Activated naive CD4-positive, alpha-beta T cell treated with anti-CD3 and anti-CD28 coated beads for 36 hours (primary cell): ENCODE results near the gene TPCN2. TPM values are rescaled to one million over a fixed set of nuclear protein-coding genes. Genes with fewer than 3 reads are reported as not detected.

Experiments
- CTCF ChIA-PET: fragments of 350-600 bp; sonication (Branson Sonifier 250); formaldehyde crosslinking; loops from one replicate; lab custom pipeline; 2021; ENCODE audit warnings: antibody characterized with exemption; lab: Charles Lee
- DNase-seq: peaks from one replicate; pipeline ENCODE4 v3.0.0-alpha.2; 2020
- H3K27ac Mint-ChIP-seq: one replicate; pipeline ENCODE4 v1.8.0; 2021; ENCODE audit warnings: mild to moderate bottlenecking, mixed read lengths
- H3K27me3 Mint-ChIP-seq: one replicate; pipeline ENCODE4 v1.8.0; 2021; ENCODE audit warnings: low read depth, mixed read lengths
- H3K36me3 Mint-ChIP-seq: one replicate; pipeline ENCODE4 v1.8.0; 2021; ENCODE audit warnings: low read depth, mixed read lengths
- H3K4me1 Mint-ChIP-seq: one replicate; pipeline ENCODE4 v1.8.0; 2021; ENCODE audit warnings: low read depth, mixed read lengths
- H3K4me3 Mint-ChIP-seq: one replicate; pipeline ENCODE4 v1.8.0; 2021; ENCODE audit warnings: mild to moderate bottlenecking, moderate library complexity, mixed read lengths
- H3K9me3 Mint-ChIP-seq: one replicate; pipeline ENCODE4 v1.8.0; 2021; ENCODE audit warnings: mixed read lengths
- intact Hi-C: fragments of 100-400 bp; cut with micrococcal nuclease; formaldehyde crosslinking; loops from one replicate; pipeline ENCODE4 v1.15.1; 2023
- total RNA-seq, 2 experiments: library from RNA; stranded (reverse); gene quantifications; one replicate each; pipeline ENCODE4 v1.2.3, GENCODE V29; 2021

TPCN2 gene
- total RNA-seq, 2 experiments from 2014 or later: 7.0 to 8.0 TPM

DNA sequence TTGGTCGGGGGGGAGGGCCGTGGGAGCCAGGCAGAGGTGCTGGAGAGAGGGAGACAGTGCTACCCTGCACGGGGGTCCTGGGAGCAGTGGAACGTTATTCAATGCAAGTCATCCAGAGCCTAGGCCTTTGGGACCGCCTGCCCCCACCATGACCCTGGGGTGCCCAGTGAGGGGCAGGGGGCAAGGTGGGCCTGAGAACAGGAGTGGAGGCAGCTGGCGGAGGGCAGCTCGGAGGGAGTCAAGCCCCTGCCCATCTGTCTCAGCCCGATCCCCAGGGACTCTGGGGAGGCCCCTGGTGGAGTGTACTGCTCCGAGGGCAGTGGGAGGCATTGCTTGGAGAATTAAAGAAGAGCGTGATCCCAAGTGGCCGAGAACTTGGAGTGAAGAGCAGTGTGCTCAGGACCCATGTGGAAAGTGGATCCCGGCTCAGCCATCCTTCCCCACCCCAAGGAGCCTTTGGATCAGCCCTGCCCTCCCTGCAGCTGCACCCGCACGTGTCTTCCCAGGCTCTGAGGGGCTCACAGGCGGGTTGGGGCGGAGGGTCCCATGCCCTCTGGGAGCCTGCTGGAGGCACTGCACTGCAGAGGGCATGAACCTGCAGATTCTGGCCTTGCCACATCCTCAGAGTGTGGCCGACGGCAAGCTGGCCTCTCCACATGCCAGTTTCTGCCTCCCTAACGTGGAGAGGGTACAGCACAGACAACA is 73.0 kb downstream of the TPCN2 start:
- Mint-ChIP-seq H3K27me3 (no peaks in the 10 kb centered on the region), H3K4me3 (no peak overlapping the region), H3K9me3 (peaks cover 6% of the 10 kb centered on the region), H3K27ac (no peak overlapping the region), H3K36me3 (no peaks in the 10 kb centered on the region), H3K4me1 (peaks cover 44% of the 10 kb centered on the region)
- CTCF ChIA-PET: no interaction called here
- no peak for DNase-seq
- intact Hi-C loops: loop anchor here (2.0 to 10.0 kb wide), 4 partner anchors 116 to 323 kb away; no protein-coding TSS in a partner anchor

DNA sequence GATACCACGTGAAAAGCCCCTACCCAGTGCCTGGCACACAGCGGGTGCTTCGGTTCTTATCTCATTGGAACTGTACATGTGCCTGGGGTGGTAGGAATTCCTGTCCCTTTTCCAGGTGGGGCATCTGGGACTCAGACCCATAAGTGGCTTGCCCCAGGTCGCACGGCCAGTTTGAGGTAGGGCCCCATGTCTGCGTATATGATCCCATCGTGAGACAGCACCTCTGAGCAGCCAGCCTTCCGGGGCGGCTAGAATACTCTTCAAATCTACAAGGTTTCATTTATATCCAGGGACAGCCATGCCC is 73.5 kb downstream of the TPCN2 start:
- peaks cover 44% of the 10 kb centered on the region for H3K4me1 Mint-ChIP-seq
- no peak overlapping the region for H3K4me3 Mint-ChIP-seq
- CTCF ChIA-PET: interaction anchor here (0.5 kb wide), 1 partner anchor 175 kb away, joined by 3 read pairs; no protein-coding TSS in a partner anchor
- peaks cover 6% of the 10 kb centered on the region for H3K9me3 Mint-ChIP-seq
- no peak overlapping the region for H3K27ac Mint-ChIP-seq
- intact Hi-C loops: loop anchor here (2.0 to 10.0 kb wide), 4 partner anchors 115 to 323 kb away; no protein-coding TSS in a partner anchor
- no peak for DNase-seq
- H3K36me3 Mint-ChIP-seq: no peaks in the 10 kb centered on the region
- no peaks in the 10 kb centered on the region for H3K27me3 Mint-ChIP-seq

DNA sequence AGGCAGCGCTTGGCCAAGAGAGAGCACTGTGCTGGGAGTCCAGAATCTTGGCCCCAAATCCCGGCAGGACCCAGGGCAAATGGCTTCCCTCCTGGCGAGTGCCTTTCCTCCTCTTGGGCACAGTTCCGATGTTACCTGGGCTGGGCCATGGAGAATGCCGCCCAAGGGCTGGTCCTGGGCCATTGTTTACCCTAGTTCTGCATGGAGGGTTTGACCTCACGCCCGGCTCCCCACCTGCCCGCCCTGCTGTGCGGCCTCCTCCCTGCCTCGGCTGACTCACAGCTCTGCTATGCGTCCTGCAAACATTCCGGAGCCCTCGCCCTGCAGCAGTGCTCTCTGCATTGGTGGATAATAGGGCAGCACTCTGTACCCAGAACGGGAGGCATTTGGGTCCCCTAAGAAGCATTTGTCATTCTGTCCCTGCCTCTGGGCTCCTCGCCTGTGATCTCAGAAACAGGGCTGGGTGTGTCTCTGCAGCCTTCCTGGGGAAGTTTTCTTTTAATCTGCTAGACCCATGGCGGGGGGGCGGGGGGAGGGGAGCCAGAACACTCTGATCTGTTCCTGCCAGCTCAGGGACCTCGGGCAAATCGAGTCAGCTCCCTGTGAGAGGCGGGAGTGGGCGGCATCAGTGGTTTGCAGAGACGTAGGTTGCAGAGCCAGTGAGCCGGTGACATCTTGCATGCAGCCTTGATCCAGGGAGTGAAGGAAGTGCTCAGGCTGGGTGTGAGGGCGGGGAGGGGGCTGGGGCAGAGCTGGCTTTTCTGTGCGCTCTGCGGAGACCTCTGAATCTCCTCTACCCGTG is 74.1 kb downstream of the TPCN2 start:
- H3K4me3 Mint-ChIP-seq: peak overlapping the region; percentile 32
- H3K27ac Mint-ChIP-seq: peak overlapping the region; percentile 18
- DNase-seq: peak; percentile 88
- H3K27me3 Mint-ChIP-seq: no peaks in the 10 kb centered on the region
- H3K36me3 Mint-ChIP-seq: no peaks in the 10 kb centered on the region
- CTCF ChIA-PET: interaction anchor here (0.5 kb wide), 1 partner anchor 174 kb away, joined by 3 read pairs; no protein-coding TSS in a partner anchor
- peaks cover 7% of the 10 kb centered on the region for H3K9me3 Mint-ChIP-seq
- intact Hi-C loops: loop anchor here (1.0 to 10.0 kb wide), 5 partner anchors 43 to 322 kb away; no protein-coding TSS in a partner anchor
- H3K4me1 Mint-ChIP-seq: peaks cover 44% of the 10 kb centered on the region

DNA sequence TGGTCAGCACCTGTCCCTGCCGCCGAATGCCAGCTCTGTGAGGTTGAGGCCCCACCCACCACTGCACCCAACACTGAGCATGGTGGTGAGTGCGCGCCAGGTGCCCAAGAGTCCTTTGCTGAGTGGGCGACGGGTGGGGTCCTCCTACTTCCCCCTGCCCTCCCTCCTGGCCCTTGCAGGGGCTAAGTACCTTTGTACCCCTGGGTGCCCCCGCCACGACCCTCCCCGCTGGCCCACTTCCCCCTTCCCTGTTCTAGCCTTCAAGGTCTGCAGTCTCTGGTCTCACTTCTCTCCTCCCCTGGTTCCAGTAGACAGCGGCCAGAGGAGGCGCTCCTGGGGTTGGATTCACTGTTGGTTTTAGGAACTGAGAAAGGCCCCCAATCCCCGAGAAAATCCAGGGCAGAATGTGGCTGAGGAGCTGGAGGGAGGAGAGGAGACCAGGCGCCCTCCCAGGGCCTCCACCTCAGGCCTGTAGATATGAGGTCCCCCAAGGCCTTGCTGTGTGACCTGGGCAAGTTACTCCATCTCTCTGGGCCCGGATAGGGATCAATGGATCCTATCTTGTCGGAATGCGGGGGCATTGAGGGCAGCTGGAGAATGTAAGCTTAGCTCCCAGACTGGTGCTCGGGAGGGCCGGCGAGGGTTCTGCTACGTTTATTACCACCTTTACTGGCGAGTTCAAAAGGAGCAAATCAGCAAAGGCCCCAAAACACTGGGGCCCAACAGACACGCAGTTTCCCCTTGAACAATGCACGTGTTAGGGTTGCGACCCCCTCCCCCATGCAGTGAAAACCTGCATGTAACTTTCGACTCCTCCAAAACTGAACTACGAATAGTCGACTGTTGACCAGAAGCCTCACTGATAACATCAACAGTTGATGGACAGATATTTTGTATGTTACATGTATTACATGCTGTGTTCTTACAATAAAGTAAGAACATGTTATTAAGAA is 75.1 kb downstream of the TPCN2 start:
- peak; percentile 42 for DNase-seq
- Mint-ChIP-seq H3K4me3 (no peak overlapping the region), H3K4me1 (peaks cover 44% of the 10 kb centered on the region), H3K27ac (peak overlapping the region; percentile 70), H3K36me3 (no peaks in the 10 kb centered on the region), H3K27me3 (no peaks in the 10 kb centered on the region), H3K9me3 (peaks cover 10% of the 10 kb centered on the region)
- intact Hi-C loops: loop anchor here (1.0 to 10.0 kb wide), 5 partner anchors 42 to 321 kb away; no protein-coding TSS in a partner anchor
- CTCF ChIA-PET: no interaction called here

DNA sequence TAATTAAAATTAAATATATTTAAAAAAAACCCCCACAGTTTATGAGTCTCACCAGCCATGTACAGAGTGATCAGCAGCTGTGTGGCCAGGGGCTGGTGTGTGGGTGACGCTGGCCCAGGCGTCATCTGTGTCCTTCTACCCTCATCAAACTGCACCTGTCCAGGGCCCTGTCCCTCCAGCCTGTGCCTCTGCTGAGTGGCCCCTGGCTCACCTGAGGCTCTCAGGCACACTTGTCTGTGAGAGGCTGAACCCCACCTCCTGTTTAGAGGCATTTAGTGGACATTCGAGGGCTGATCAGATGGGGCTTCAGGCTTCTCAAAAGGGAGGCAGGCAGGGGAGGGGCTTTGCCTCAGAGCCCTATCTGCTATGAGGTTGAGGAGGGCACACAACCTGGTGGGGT is 77.1 kb downstream of the TPCN2 start:
- no peaks in the 10 kb centered on the region for H3K36me3 Mint-ChIP-seq
- no peak overlapping the region for H3K4me3 Mint-ChIP-seq
- H3K9me3 Mint-ChIP-seq: peaks cover 7% of the 10 kb centered on the region
- intact Hi-C loops: loop anchor here (10.0 kb wide), 2 partner anchors 289 to 319 kb away; no protein-coding TSS in a partner anchor
- H3K27ac Mint-ChIP-seq: no peak overlapping the region
- no peaks in the 10 kb centered on the region for H3K27me3 Mint-ChIP-seq
- CTCF ChIA-PET: no interaction called here
- peaks cover 46% of the 10 kb centered on the region for H3K4me1 Mint-ChIP-seq
- no peak for DNase-seq

DNA sequence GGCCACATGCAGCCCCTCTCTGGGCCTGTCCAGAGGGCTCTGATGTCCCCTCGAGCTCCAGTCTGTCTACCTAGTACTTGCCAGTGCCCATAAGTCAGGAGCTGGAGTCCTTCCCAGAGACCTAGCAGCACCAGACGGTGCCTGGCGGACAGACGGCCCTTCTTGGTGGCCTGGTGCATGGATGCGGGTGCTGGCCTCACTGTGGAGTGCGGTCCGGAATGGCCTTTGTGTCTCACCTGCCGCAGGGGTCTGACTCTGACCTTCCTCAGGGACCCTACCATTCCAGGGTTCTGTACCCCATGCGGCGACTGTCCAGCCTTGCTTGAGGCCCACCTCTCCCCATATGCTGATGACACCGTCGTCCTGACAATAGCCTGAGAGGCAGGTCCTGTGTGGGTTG is 77.6 kb downstream of the TPCN2 start:
- Mint-ChIP-seq H3K4me1 (peaks cover 46% of the 10 kb centered on the region), H3K9me3 (peaks cover 7% of the 10 kb centered on the region), H3K36me3 (no peaks in the 10 kb centered on the region), H3K27me3 (no peaks in the 10 kb centered on the region), H3K27ac (no peak overlapping the region), H3K4me3 (no peak overlapping the region)
- intact Hi-C loops: loop anchor here (10.0 kb wide), 2 partner anchors 289 to 319 kb away; no protein-coding TSS in a partner anchor
- CTCF ChIA-PET: no interaction called here
- DNase-seq: no peak

DNA sequence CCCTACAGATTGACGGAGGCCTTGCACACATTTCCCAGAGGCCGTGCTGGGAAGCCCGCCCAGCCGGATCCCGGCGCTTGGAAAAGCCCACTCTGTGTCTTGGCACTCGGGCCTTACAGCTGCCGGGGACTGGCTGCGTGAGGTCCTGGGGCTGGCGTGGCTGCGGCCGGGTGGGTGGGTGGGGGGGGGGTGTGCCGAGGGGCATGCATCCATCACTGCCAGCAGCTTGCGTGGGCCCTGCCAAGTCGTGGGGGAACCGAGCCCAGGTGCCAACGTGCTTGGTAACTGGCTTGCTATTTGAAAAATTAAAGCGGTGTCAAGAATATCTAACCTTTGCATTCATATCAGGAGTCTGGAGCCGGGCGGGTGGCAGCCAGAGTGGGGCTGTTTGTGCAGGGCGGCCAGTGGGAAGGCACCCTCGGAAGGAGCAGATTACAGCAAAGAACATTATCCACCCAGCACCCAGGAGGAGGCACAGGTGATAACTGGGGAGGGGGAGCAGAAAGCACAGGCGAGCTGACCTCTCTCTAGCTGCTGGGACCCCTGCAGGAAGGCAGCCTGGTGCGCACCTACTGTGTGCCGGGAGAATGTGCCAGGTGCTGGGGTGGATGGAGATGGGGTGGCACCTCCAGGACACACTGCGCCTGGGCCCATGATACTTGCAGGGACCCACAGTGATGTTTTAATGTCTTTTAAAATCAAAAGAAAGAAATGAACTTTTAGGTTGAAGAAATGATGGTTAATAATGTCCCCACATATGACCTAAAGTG is 78.5 kb downstream of the TPCN2 start:
- Mint-ChIP-seq H3K4me3 (no peak overlapping the region), H3K27me3 (no peaks in the 10 kb centered on the region), H3K4me1 (peaks cover 38% of the 10 kb centered on the region), H3K9me3 (peaks cover 7% of the 10 kb centered on the region), H3K36me3 (no peaks in the 10 kb centered on the region), H3K27ac (no peak overlapping the region)
- CTCF ChIA-PET: no interaction called here
- DNase-seq: no peak
- intact Hi-C loops: loop anchor here (10.0 kb wide), 2 partner anchors 288 to 318 kb away; no protein-coding TSS in a partner anchor

DNA sequence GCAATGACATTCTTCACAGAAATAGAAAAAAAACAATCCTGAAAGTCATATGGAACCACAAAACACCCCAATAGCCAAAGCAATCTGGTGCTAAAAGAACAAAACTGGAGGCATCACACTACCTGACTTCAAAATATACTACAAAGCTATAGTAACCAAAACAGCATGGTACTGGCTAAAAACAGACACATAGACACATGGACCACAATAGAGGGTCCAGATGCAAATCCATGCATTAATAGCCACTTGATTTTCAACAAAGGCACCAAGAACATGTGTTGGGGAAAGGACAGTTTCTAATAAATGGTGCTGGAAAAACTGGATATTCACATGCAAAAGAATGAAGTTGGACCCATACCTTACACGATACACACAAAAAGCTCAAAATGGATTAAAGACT is 79.2 kb downstream of the TPCN2 start:
- H3K27me3 Mint-ChIP-seq: no peaks in the 10 kb centered on the region
- no peaks in the 10 kb centered on the region for H3K36me3 Mint-ChIP-seq
- intact Hi-C loops: loop anchor here (10.0 kb wide), 2 partner anchors 287 to 317 kb away; no protein-coding TSS in a partner anchor
- no peak overlapping the region for H3K27ac Mint-ChIP-seq
- H3K4me3 Mint-ChIP-seq: no peak overlapping the region
- CTCF ChIA-PET: no interaction called here
- no peak for DNase-seq
- peaks cover 32% of the 10 kb centered on the region for H3K4me1 Mint-ChIP-seq
- H3K9me3 Mint-ChIP-seq: peaks cover 7% of the 10 kb centered on the region

DNA sequence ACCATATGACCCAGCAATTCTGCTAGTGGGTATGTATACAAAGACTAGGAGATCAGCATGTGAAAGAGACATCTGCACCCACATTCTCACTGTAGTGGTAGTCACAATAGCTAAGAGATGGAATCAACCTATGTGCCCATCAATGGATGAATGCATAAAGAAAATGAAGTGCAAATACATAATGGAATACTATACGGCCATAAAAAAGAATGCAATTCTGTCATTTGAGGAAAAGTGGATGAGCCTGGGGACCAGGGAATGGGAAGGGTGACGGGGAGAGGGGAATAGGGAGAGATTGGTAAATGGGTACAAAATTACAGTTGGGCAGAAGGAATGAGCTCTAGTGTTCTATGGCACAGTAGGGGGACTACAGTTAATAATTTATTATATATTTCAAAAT is 80.3 kb downstream of the TPCN2 start:
- no peak for DNase-seq
- Mint-ChIP-seq H3K4me1 (peaks cover 21% of the 10 kb centered on the region), H3K4me3 (no peak overlapping the region), H3K36me3 (no peaks in the 10 kb centered on the region), H3K9me3 (peaks cover 13% of the 10 kb centered on the region), H3K27ac (no peak overlapping the region), H3K27me3 (no peaks in the 10 kb centered on the region)
- CTCF ChIA-PET: no interaction called here
- intact Hi-C loops: loop anchor here (10.0 kb wide), 2 partner anchors 286 to 316 kb away; no protein-coding TSS in a partner anchor

DNA sequence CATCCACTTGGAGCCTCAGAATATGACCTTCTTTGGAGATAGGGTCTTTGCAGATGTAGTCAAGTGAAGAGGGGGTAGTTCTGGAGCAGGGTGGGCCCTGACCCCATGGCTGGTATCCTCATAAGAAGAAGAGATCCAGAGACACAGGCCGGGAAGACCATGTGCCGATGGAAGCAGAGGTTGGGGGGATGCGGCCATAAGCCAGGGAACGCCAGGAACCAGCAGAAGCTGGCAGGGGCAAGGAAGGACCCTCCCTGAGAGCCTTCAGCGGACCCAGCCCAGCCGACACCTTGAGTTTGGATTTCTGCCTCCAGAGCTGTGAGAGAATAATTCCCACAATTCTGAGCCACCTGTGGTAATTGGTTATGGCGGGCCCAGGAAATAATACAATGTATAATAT is 80.9 kb downstream of the TPCN2 start:
- no peak for DNase-seq
- intact Hi-C loops: loop anchor here (10.0 kb wide), 2 partner anchors 285 to 315 kb away; no protein-coding TSS in a partner anchor
- Mint-ChIP-seq H3K36me3 (no peaks in the 10 kb centered on the region), H3K27ac (no peak overlapping the region), H3K4me1 (peaks cover 20% of the 10 kb centered on the region), H3K27me3 (no peaks in the 10 kb centered on the region), H3K4me3 (no peak overlapping the region), H3K9me3 (peaks cover 13% of the 10 kb centered on the region)
- CTCF ChIA-PET: no interaction called here

DNA sequence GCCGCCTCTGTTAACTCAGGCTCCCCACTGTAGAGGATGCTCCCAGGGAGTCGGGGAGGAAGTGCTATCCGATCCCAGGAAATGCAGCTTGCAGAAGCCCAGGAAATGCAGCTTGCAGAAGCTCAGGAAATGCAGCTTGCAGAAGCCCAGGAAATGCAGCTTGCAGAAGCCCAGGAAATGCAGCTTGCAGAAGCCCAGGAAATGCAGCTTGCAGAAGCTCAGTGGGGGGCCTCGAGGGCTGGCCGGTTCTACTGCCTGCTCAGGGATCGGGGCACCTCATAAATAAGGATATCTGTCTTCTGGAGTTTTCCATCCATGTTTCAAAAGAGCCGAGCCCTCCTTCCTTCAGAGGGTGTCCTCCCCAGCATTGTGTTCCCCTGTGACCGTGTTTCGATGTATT is 81.9 kb downstream of the TPCN2 start:
- Mint-ChIP-seq H3K4me3 (no peak overlapping the region), H3K4me1 (peaks cover 19% of the 10 kb centered on the region), H3K27ac (no peak overlapping the region), H3K36me3 (no peaks in the 10 kb centered on the region), H3K27me3 (no peaks in the 10 kb centered on the region), H3K9me3 (peaks cover 13% of the 10 kb centered on the region)
- CTCF ChIA-PET: no interaction called here
- DNase-seq: no peak
- intact Hi-C loops: no loop called here
